H1 (cell line): ENCODE data around the gene RPS15.

ENCODE experiments used
- CHD2 ChIP-seq: IDR thresholded peaks from 2 replicates; pipeline ENCODE4 v1.6.1; 2012; ENCODE audit warnings: low read length, improper control_type of control experiment
- JUN ChIP-seq: IDR thresholded peaks from 2 replicates; pipeline ENCODE4 v1.6.1; 2011; ENCODE audit warnings: low read depth, mild to moderate bottlenecking, improper control_type of control experiment, low read length
- NANOG ChIP-seq: IDR thresholded peaks from 2 replicates; pipeline ENCODE4 v1.6.1; 2011; ENCODE audit warnings: low read length, low read depth, mild to moderate bottlenecking, inconsistent platforms; ENCODE audit not compliant: insufficient read depth, poor library complexity, severe bottlenecking
- POLR2A ChIP-seq, 2 experiments: IDR thresholded peaks; 1 replicate in 1 of 2; 2 replicates in 1 of 2; pipeline ENCODE4 v1.6.1; 2011; ENCODE audit warnings: low read depth in 2 of 2, low read length in 2 of 2, mild to moderate bottlenecking in 2 of 2; ENCODE audit errors: control extremely low read depth in 1 of 2
- POLR2AphosphoS5 ChIP-seq: IDR thresholded peaks from 2 replicates; pipeline ENCODE4 v1.6.1; 2011; ENCODE audit warnings: low read depth, low read length
- TAF1 ChIP-seq: IDR thresholded peaks from 2 replicates; pipeline ENCODE4 v1.6.1; 2011; ENCODE audit warnings: mild to moderate bottlenecking, low read depth, low read length
- ZNF274 ChIP-seq: IDR thresholded peaks from 2 replicates; pipeline ENCODE4 v1.7.0; 2012; ENCODE audit warnings: low read length, borderline replicate concordance; ENCODE audit errors: extremely low read depth
- TF ChIP-seq, protein P1 (sequence below), 3 experiments: IDR thresholded peaks; 1 replicate in 2 of 3; 2 replicates in 1 of 3; pipeline versions ENCODE4 v1.5.1 to v1.6.1; 2011; ENCODE audit warnings: low read length in 3 of 3, mild to moderate bottlenecking in 3 of 3, inconsistent platforms in 2 of 3, low read depth in 1 of 3, moderate library complexity in 1 of 3; ENCODE audit not compliant: insufficient read depth in 1 of 3; ENCODE audit errors: control extremely low read depth in 1 of 3

- TF ChIP-seq NANOG = no peak
- TF ChIP-seq ZNF274 = no peak
- TF ChIP-seq, protein P1, sequence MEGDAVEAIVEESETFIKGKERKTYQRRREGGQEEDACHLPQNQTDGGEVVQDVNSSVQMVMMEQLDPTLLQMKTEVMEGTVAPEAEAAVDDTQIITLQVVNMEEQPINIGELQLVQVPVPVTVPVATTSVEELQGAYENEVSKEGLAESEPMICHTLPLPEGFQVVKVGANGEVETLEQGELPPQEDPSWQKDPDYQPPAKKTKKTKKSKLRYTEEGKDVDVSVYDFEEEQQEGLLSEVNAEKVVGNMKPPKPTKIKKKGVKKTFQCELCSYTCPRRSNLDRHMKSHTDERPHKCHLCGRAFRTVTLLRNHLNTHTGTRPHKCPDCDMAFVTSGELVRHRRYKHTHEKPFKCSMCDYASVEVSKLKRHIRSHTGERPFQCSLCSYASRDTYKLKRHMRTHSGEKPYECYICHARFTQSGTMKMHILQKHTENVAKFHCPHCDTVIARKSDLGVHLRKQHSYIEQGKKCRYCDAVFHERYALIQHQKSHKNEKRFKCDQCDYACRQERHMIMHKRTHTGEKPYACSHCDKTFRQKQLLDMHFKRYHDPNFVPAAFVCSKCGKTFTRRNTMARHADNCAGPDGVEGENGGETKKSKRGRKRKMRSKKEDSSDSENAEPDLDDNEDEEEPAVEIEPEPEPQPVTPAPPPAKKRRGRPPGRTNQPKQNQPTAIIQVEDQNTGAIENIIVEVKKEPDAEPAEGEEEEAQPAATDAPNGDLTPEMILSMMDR (IDR thresholded peaks at IDR 0.05; ENCODE audit: control extremely low read depth in 1 of 3, insufficient read depth in 1 of 3, low read depth in 1 of 3, low read length in 3 of 3) = no peak
- TF ChIP-seq POLR2A (IDR thresholded peaks at IDR 0.05; ENCODE audit: control extremely low read depth in 1 of 2, low read depth in 2 of 2, low read length in 2 of 2) = no peak
- TF ChIP-seq JUN = no peak
- no peak for TF ChIP-seq CHD2
- TF ChIP-seq POLR2AphosphoS5 = no peak
- TF ChIP-seq TAF1 = no peak
Observed at GRCh38 chr19:1425102-1425837, 12.9 kb upstream of the RPS15 start.
